Activated CD8-positive, alpha-beta memory T cell treated with anti-CD3 and anti-CD28 coated beads for 24 hours (primary cell): Measurements from ENCODE around the gene IRAK3.
"Not testable (repeated sequence)": the region's sequence is repeated elsewhere in the genome, so short reads cannot be mapped to it uniquely, and the experiment has no call there.

Experiments used
- DNase-seq: peaks from one replicate; pipeline ENCODE4 v3.0.0-alpha.2; 2020

Gene IRAK3

DNA sequence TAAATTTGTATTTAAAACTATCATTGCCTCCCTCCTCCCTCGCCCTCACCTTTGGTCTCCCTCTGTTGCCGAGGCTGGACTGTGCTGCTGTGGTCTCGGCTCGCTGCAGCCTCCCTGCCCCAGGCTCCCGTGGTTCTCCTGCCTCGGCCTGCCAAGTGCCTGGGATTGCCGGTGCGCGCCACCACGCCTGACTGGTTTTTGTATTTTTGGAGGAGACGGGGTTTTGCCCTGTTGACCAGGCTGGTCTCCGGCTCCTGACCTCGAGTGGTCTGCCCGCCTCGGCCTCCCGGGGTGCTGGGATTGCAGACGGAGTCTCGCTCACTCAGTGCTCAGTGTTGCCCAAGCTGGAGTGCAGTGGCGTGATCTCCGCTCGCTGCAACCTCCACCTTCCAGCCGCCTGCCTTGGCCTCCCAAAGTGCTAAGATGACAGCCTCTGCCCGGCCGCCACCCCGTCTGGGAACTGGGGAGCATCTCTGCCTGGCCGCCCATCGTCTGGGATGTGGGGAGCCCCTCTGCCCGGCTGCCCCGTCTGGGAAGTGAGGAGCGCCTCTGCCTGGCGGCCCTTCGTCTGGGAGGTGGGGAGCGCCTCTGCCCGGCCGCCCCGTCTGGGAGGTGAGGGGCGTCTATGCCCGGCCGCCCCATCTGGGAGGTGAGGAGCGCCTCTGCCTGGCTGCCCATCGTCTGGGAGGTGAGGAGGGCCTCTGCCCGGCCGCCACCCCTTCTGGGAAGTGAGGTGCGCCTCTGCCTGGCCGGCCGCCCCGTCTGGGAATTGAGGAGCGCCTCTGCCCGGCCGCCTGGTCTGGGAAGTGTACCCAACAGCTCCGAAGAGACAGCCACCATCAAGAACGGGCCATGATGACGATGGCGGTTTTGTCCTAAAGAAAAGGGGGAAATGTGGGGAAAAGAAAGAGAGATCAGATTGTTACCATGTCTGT lies 14.4 kb upstream of the IRAK3 start:
- DNase-seq, result not testable (repeated sequence)

GRCh38 chr12:66176105-66176900 lies 12.7 kb upstream of the IRAK3 start:
- no peak for DNase-seq

GRCh38 chr12:66182956-66183355 lies 6.1 kb upstream of the IRAK3 start:
- no peak for DNase-seq

- not testable (repeated sequence) for DNase-seq
Measured at GRCh38 chr12:66184822-66185221, 4.2 kb upstream of the IRAK3 start.

- no peak for DNase-seq
Measured at GRCh38 chr12:66187036-66187435, 2.0 kb upstream of the IRAK3 start.

DNA sequence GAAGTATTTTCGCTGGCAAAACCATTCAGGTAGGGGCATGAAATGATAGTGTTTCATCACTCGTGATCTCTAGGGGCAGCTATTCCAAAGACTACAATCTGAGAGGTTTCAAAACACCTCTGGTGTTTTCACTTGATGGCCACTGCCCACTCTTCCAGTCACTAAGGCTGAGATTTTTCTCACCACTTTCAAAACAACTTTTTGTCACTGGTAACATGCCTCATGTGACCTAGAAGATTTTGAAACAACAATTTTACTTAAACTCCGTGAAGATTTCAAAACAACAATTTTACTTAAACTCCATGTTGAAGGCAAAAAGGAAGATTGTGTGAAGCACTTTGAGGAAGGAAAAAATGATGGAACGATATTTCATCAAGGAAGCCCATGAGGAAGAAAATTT lies 1.2 kb upstream of the IRAK3 start:
- DNase-seq, result no peak

DNA sequence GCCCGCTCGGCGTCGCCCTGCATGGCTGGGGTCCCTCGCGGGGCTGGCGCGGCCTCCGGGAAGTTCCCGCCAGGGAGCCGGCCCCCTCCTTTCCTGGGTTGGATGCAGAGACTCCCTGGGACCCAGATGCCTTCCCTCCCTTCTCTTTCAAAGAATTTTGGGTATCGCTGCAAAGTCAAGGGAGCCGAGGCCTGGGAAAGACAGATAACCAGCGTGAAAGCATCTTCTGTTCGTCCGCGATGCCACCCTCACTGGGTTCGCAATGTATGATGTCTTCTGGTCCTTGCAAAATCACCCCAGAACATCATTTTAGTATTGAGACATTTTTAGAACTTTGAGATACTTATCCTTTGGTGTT lies 451 bp downstream of the IRAK3 start:
- DNase-seq, result no peak

- no peak for DNase-seq
Measured at GRCh38 chr12:66189889-66190288, 875 bp downstream of the IRAK3 start.

- DNase-seq, result no peak
Measured at GRCh38 chr12:66190519-66191370, 1.7 kb downstream of the IRAK3 start.

DNA sequence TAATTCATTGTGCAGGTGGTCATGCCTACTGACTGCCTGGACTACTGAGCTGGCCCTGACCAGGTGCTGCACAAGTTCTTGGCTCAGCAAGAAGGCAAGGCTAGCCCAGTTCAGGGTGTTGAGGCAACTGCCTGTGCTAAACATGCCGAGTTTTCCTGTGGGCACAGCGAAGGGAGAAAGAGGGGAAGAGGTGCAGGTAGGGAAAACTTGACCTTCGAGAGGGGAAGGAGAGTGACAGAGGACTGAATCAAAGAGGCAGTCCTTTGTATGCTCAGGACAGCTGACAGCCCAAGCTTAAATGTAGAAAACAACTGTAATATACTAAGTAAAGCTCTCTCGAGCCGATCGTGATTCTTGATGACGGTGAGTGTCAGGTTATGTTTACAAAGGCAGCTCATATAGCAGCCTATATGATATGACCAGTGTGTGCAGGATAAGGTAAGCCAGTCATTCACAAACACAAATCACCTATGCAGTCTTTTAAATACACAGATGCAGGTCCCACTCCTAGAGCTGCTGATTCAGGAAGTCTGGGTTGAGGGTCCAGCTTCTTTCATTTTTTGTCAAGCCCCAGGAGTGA lies 2.6 kb downstream of the IRAK3 start:
- no peak for DNase-seq

- no peak for DNase-seq
Measured at GRCh38 chr12:66194122-66194521, 5.1 kb downstream of the IRAK3 start.

- DNase-seq, result no peak
Measured at GRCh38 chr12:66195242-66195641, 6.2 kb downstream of the IRAK3 start.

- no peak for DNase-seq
Measured at GRCh38 chr12:66196806-66197205, 7.8 kb downstream of the IRAK3 start.

GRCh38 chr12:66197495-66197921 lies 8.5 kb downstream of the IRAK3 start:
- no peak for DNase-seq

- no peak for DNase-seq
Measured at GRCh38 chr12:66199141-66199540, 10.1 kb downstream of the IRAK3 start.

DNA sequence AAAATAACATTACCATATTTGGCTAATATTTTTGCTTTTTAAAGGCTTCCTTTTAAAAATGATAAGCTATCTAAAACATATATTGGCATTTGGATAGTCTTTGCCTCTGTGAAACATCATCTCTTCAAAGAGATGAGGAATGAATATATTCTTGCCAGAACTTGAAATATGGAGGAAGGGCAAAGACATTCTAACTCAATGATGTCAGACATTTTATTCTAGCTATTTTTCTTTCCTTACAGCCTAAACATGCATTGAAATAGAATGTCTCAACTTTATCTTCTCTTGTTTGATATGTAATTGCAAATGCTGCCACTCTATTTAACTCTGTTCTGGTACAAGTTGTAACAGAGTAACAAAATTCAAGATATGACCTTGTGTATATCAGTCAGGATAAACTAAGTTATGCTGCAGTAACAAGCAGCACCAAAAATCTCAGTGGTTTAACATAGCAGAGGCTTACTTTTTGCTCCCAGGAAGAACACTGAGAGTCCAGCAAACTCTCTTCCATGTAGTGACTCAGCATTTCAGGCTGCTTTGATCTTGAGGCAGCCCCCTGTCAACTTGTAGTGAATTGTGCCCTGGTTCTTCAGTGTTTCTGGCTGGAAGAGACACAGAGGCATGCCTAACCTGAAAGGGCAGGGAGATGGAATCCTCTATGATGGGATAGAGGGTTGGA lies 11.0 kb downstream of the IRAK3 start:
- DNase-seq, result no peak

GRCh38 chr12:66203820-66204219 lies 14.8 kb downstream of the IRAK3 start:
- DNase-seq, result no peak

GRCh38 chr12:66206141-66206540 lies 17.1 kb downstream of the IRAK3 start:
- no peak for DNase-seq

DNA sequence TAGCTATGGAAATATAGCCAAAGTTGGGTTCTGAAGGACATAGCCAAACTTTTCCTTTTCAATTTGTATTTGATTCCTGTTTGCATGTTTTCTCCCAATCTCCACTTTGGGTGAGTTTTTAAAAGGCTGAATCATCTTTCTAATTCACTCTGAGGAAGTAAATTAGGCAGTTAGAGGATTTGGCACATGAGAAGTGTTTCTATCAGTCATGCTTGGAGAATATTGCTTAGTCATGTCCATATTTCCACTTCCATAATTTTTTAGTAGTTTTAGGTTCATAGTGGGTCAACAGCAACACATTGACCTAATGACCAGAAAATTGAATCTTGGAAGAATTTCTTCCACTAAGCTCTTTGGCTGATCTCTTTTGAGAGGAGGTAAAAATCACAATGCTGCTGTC lies 21.8 kb downstream of the IRAK3 start:
- no peak for DNase-seq

DNA sequence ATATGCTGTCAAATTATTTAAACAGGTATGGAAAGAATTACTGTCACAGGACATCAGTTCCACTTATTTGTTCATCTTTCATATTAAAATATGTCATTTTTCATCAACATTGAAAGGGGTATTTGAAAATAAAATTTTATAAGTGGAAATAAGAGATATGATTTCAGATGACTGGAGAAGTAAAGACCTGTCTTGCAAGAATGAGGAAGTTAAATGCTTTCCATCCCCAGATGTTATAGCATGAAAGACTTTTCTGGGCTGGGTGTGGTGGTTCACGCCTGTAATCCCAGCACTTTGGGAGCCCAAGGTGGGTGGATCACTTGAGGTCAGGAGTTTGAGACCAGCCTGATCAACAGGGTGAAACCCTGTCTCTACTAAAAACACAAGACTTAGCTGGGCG lies 22.6 kb downstream of the IRAK3 start:
- DNase-seq, result not testable (repeated sequence)

GRCh38 chr12:66213011-66213410 lies 24.0 kb downstream of the IRAK3 start:
- DNase-seq, result not testable (repeated sequence)

GRCh38 chr12:66217342-66217917 lies 28.4 kb downstream of the IRAK3 start:
- DNase-seq, result no peak
